OCI-LY7 (cell line): ENCODE results near the gene RFESD.

Source experiments
- EZH2phosphoT487 ChIP-seq: fragments of 200-600 bp; sonication (generic); IDR thresholded peaks from 2 replicates; pipeline ENCODE4 v1.6.1; 2018; ENCODE audit warnings: low read depth, borderline replicate concordance, mild to moderate bottlenecking, mixed run types, antibody characterized with exemption, low read length, moderate library complexity, mixed read lengths
- TF ChIP-seq, protein P1 (sequence below): fragments of 200-600 bp; sonication (generic); conservative IDR thresholded peaks from 2 replicates; pipeline ENCODE4 v1.5.1; 2014; ENCODE audit warnings: mild to moderate bottlenecking, antibody characterized with exemption, low read length, moderate library complexity, mixed read lengths

GRCh38 chr5:95649274-95649673 lies 2.7 kb downstream of the RFESD start:
- TF ChIP-seq, protein P1, sequence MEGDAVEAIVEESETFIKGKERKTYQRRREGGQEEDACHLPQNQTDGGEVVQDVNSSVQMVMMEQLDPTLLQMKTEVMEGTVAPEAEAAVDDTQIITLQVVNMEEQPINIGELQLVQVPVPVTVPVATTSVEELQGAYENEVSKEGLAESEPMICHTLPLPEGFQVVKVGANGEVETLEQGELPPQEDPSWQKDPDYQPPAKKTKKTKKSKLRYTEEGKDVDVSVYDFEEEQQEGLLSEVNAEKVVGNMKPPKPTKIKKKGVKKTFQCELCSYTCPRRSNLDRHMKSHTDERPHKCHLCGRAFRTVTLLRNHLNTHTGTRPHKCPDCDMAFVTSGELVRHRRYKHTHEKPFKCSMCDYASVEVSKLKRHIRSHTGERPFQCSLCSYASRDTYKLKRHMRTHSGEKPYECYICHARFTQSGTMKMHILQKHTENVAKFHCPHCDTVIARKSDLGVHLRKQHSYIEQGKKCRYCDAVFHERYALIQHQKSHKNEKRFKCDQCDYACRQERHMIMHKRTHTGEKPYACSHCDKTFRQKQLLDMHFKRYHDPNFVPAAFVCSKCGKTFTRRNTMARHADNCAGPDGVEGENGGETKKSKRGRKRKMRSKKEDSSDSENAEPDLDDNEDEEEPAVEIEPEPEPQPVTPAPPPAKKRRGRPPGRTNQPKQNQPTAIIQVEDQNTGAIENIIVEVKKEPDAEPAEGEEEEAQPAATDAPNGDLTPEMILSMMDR = no peak
- no peak for TF ChIP-seq EZH2phosphoT487
